Fibroblast of the aortic adventitia (primary cell): ENCODE measurements around the gene ZNF790. TPM values are rescaled to one million over a fixed set of nuclear protein-coding genes. Genes with fewer than 3 reads are reported as not detected.

ENCODE experiments used
- DNase-seq: peaks from one replicate; pipeline ENCODE4 v3.0.0-alpha.2; 2010; ENCODE audit warnings: low read depth
- H3K4me3 ChIP-seq: 2 replicates; pipeline ENCODE4 v1.5.1; 2011; ENCODE audit warnings: low read depth, mild to moderate bottlenecking, control low read depth, low read length, moderate library complexity
- small RNA-seq: library from RNA; depleted of rRNA; stranded (forward); fragments of <200 nt; gene quantifications from one replicate; pipeline ENCODE3, GENCODE V24; 2012
- total RNA-seq: library from RNA; depleted of rRNA; stranded (reverse); fragments of >200 nt; gene quantifications from 2 replicates; pipeline ENCODE4 v1.2.3, GENCODE V29; 2012; ENCODE audit warnings: low replicate concordance
- TF ChIP-seq, protein P1 (sequence below): IDR thresholded peaks from 2 replicates; pipeline ENCODE4 v1.5.1; 2011; ENCODE audit warnings: mild to moderate bottlenecking, low read length, control low read depth, inconsistent platforms; ENCODE audit not compliant: insufficient read depth

Gene ZNF790
- total RNA-seq, 1 donor: 7.4 TPM

DNA sequence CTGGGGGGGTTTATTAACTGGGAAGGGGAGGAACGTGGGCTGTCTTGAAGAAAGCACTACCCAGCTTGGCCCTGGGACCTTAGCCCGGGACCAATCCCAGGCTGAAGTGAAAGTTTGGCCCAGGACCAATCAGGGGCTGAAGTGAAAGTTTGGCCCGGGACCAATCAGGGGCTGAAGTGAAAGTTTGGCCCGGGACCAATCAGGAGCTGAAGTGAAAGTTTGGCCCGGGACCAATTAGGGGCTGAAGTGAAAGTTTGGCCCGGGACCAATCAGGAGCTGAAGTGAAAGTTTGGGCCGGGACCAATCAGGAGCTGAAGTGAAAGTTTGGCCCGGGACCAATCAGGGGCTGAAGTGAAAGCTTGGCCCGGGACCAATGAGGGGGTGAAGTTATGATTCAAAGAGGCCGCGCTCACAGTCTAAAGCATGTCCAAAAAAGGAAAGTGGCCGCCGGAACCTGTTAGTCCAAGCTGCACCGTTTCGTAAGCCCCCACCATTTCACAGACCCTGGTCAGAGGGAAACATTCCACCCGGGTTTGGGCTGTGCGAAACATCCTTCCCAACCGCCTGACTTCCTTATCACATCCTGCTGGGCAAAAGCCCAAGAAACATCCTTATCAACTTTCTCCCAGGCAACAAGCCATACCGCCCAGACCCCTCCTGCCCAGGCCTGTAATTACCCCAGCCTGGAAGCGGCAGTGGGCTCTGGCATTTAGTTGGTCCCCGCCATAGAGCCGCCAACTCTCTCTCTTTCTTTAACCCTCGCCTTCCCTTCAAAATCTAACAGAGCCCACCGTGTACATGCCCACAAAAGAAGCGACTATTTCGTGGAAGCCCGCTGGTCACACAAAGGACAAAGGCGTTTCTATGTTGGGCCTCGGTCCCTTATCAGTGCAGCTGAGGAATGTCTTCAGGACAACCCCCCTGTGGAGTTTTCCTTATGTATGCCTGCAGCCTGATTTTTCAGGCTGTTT is 66.6 kb downstream of the ZNF790 start:
- DNase-seq: peak; percentile 85
- H3K4me3 ChIP-seq: peak overlapping the region; percentile 96
- TF ChIP-seq, protein P1, sequence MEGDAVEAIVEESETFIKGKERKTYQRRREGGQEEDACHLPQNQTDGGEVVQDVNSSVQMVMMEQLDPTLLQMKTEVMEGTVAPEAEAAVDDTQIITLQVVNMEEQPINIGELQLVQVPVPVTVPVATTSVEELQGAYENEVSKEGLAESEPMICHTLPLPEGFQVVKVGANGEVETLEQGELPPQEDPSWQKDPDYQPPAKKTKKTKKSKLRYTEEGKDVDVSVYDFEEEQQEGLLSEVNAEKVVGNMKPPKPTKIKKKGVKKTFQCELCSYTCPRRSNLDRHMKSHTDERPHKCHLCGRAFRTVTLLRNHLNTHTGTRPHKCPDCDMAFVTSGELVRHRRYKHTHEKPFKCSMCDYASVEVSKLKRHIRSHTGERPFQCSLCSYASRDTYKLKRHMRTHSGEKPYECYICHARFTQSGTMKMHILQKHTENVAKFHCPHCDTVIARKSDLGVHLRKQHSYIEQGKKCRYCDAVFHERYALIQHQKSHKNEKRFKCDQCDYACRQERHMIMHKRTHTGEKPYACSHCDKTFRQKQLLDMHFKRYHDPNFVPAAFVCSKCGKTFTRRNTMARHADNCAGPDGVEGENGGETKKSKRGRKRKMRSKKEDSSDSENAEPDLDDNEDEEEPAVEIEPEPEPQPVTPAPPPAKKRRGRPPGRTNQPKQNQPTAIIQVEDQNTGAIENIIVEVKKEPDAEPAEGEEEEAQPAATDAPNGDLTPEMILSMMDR: no peak

Small RNA genes within 50 kb of the gene (small RNA-seq; reads per million reads assigned to genes)
- gene RF00019: not detected

Other genes with a start within 250 kb of the ZNF790 start
- gene ZNF382, start 233.1 kb downstream of the ZNF790 start, total RNA-seq: 4.6 and 17.7 TPM in 2 replicates
- 13.3 and 31.2 TPM in 2 replicates for gene ZNF461, start 171.6 kb downstream of the ZNF790 start, total RNA-seq
- gene ZNF567, start 150.8 kb downstream of the ZNF790 start, total RNA-seq: 5.0 and 6.6 TPM in 2 replicates
- 3.0 and 5.4 TPM in 2 replicates for gene ZNF850, start 65.6 kb downstream of the ZNF790 start, total RNA-seq
- 5.5 and 9.6 TPM in 2 replicates for gene ZNF345, start 12.5 kb upstream of the ZNF790 start, total RNA-seq
- gene ZNF829, start 77.9 kb upstream of the ZNF790 start, total RNA-seq: 5.2 and 5.5 TPM in 2 replicates
- 13.5 and 24.7 TPM in 2 replicates for gene ZNF568, start 77.9 kb upstream of the ZNF790 start, total RNA-seq
- 2.9 and 8.9 TPM in 2 replicates for gene ZNF420, start 240.0 kb upstream of the ZNF790 start, total RNA-seq